Measurements from ENCODE around the gene TTLL5. TPM values are rescaled to one million over a fixed set of nuclear protein-coding genes. Genes with fewer than 3 reads are reported as not detected.

The TTLL5 gene
- total RNA-seq, 1 donor from 2014 or later, result 15.1 TPM

DNA sequence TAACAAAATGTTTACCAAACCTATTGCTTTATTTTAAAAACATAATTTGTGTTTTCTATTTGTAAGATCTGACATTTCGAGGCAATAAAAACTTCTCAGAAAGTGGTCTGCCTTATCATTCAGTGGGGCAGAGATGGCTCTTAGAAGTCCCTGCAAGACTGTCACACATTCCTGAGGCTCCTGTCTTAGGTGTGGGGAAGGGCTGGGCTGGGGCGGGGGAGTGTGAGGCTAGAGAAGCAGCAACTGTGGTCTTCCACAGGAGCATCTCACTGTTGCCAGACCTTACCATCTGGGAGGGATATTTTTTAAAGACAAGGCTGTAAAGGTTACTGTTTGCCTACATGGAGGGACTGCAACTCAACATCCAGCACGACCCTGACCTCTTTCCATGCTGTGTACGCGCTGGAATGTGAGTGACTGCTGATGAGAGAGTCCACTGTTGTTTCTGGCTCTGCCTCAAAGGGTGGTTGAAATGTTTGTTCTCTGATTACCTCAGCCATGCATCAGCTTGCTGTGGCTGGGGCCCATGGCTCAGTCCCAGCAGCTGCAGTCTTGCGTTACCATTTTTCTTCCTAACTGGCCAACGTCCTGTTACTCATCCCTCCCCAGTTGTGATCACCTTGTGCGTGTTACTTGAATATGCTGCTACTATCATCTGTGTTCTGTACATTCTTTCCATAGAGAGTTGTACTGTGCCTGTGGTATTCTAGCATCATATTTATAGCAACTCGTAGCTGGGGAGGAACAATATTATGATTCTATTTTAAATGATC, 12.8 kb upstream of the TTLL5 start:
- intact Hi-C loops (cut with DNase I), result no loop called here

GRCh38 chr14:75649337-75649736, 11.7 kb upstream of the TTLL5 start:
- ATAC-seq (ENCODE audit: poor library complexity) (no peak), DNase-seq (no peak)
- intact Hi-C loops (cut with DNase I), result no loop called here

More for the DNA sequence above, 12.8 kb upstream of the TTLL5 start:
- DNase-seq (peak; percentile 52), ATAC-seq (ENCODE audit: poor library complexity) (peak; percentile 89)

DNA sequence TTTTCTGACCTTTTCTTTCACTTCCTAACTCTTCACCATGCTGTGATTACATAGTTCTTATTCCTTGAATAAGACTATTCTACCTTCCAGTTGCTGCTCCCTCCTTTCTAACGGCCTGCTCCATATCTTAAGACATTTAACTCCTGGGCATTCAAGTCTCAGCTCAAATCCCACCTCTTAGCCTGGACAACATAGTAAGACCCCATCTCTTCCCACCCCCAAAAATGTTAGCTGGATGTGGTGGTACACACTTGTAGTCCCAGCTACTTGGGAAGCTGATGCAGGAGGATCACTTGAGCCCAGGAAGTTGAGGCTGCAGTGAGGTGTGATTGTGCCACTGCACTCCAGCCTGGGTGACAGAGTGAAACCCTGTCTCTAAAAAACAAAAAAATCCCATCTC, 11.3 kb upstream of the TTLL5 start:
- DNase-seq (no peak), ATAC-seq (ENCODE audit: poor library complexity) (no peak)
- intact Hi-C loops (cut with DNase I), result no loop called here

GRCh38 chr14:75650253-75651058, 10.6 kb upstream of the TTLL5 start:
- intact Hi-C loops (cut with DNase I), result no loop called here
- DNase-seq, result no peak
- no peak for ATAC-seq (ENCODE audit: poor library complexity)

DNA sequence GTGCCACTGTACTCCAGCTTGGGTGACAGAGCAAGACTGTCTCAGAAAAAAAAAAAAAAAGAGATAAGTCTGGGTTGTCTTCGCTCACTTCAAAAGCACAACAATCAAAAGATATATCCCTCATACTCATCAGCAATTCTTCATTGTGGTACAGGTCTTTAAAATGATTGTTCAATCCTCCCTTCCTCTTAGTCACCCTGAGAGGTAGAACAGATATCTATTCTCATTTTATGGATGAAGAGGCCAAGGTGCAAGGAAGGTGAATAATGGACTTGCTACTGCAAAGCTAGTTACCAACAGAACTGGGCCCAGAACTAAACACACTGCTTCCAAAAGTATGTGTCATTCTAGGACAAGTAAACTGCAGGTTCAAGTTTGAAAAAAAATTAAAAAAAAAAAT, 7.5 kb upstream of the TTLL5 start:
- intact Hi-C loops (cut with DNase I), result no loop called here
- no peak for DNase-seq
- no peak for ATAC-seq (ENCODE audit: poor library complexity)

DNA sequence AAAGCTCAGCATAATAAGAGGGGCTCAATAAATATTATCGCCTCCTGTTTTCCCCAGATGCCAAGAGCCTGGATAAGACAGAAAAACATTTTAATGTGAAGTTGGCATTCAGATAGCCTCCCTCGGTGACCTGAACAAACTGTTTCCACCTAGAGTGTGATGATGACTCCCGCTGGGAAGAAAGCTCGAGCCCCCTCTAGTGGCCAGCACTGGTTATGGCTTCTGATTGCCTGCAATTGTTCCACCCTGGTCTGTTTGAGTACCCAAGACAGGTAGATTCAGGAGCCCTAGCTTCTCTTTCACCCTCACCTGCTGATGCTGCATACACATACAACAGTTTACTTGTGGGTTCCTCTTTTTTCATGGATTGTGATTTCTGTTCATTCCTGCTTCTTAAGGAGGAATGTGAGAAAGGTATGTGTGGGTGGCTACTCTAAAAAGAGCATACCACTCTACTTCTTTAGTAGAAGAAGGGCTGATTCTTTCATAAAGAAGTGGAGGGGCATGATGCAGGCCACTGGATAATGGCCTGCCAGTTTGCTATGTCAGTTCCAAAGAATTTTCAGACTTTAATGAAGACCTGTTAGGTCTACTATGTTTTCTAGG, 6.8 kb upstream of the TTLL5 start:
- DNase-seq (peak; percentile 87), ATAC-seq (ENCODE audit: poor library complexity) (peak; percentile 91)
- intact Hi-C loops (cut with DNase I), result loop anchor here (1.0 kb wide), 1 partner anchor 77 kb away; no protein-coding TSS in a partner anchor

DNA sequence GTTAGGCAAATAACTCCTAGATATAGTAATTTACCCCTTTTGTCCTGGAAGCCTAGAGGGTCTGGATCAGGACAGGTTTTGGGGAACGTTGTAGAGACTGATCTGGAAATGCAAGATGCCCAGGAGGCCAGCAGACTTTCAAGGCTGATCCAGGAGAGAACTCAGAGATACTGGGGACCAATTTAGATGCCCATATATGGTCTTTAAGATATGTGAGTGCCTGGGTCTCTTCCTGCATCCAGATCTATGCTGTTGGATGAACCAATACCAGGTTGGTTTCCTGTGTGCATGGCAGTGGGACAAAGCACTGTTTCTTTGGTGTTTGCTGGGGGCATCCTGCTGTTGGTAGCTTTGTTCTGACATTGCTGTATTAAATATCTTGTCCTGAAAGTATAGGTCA, 5.8 kb upstream of the TTLL5 start:
- intact Hi-C loops (cut with DNase I), result no loop called here
- DNase-seq (no peak), ATAC-seq (ENCODE audit: poor library complexity) (no peak)

GRCh38 chr14:75657331-75657730, 3.7 kb upstream of the TTLL5 start:
- intact Hi-C loops (cut with DNase I), result no loop called here
- DNase-seq (no peak), ATAC-seq (ENCODE audit: poor library complexity) (no peak)

DNA sequence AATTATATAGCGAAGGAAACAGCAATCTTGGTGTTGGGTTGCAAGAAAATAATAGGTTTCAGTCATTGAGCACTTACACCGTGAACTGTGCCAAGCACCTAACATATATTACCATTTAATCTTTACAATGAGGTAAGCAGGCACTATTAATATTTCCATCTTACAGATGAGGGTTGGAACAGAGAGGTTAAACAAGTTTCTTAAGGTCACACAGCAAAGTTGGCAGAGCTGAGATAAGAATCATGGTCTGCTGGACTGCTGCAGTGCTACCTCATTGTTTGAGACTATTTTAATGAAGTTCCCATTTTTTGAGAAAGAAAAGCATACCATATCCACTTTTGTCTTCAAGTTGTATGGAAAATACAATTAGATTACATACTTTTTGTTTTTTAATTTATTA, 2.1 kb upstream of the TTLL5 start:
- DNase-seq (no peak), ATAC-seq (ENCODE audit: poor library complexity) (no peak)
- intact Hi-C loops (cut with DNase I), result no loop called here

- ATAC-seq (ENCODE audit: poor library complexity) (no peak), DNase-seq (no peak)
- intact Hi-C loops (cut with DNase I), result no loop called here
Observed at GRCh38 chr14:75660238-75660629, 812 bp upstream of the TTLL5 start.

DNA sequence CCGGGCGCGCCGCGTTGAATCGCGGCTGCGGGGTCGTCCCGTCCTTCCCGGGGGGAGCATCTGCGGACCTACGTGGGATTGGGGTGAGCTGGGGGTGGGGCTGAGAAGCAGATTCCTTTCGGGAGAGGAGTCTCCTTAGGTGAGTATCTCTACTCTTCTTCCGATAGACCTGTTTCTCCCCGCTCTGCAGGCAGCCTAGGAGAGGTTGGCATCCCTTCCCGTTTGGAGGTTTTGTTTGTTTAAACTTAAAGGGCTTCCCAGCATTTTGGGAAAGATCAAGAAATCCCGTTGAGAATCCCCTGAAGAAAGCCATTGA, 411 bp downstream of the TTLL5 start:
- intact Hi-C loops (cut with DNase I), result no loop called here
- DNase-seq, result no peak
- ATAC-seq (ENCODE audit: poor library complexity), result peak; percentile 19

- intact Hi-C loops (cut with DNase I), result no loop called here
- no peak for DNase-seq
- ATAC-seq (ENCODE audit: poor library complexity), result no peak
Observed at GRCh38 chr14:75662966-75663365, 1.9 kb downstream of the TTLL5 start.

GRCh38 chr14:75667099-75667765, 6.2 kb downstream of the TTLL5 start:
- DNase-seq (no peak), ATAC-seq (ENCODE audit: poor library complexity) (peak; percentile 74)
- intact Hi-C loops (cut with DNase I), result no loop called here

- ATAC-seq (ENCODE audit: poor library complexity) (no peak), DNase-seq (no peak)
- intact Hi-C loops (cut with DNase I), result no loop called here
Observed at GRCh38 chr14:75672605-75673192, 11.7 kb downstream of the TTLL5 start.

DNA sequence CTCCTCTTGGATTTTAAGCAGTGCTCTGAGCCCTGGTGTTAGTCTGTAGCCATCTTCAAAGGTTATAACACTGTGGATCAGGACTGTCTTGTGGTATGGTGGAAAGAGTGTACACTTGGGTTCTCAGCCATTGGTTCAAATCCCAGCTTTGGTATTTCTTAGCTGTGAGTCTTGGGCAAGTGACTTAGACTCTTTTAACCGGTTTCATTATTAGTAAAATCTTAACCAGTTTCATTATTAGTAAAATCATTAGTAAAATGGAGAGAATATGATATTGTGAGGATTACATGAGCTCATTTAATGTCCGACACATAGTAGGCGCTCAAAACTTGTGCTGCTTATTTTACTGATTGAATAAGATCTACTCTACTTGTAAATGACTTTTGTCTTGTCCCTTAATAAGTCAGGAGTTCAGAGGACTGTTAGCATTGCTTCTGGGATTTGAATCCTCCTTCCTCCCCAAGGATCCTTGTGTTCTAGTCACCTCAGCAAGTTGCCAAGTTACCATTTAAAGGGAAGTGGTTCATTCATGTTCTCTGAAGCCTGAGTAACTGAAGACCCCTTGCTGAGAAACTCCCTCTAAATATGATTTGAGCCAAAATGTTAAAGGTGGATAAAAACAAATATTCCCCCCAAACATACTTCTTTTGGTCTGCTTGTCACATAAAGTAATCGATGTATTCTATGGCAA, 12.4 kb downstream of the TTLL5 start:
- intact Hi-C loops (cut with DNase I), result no loop called here
- no peak for ATAC-seq (ENCODE audit: poor library complexity)
- DNase-seq, result no peak

DNA sequence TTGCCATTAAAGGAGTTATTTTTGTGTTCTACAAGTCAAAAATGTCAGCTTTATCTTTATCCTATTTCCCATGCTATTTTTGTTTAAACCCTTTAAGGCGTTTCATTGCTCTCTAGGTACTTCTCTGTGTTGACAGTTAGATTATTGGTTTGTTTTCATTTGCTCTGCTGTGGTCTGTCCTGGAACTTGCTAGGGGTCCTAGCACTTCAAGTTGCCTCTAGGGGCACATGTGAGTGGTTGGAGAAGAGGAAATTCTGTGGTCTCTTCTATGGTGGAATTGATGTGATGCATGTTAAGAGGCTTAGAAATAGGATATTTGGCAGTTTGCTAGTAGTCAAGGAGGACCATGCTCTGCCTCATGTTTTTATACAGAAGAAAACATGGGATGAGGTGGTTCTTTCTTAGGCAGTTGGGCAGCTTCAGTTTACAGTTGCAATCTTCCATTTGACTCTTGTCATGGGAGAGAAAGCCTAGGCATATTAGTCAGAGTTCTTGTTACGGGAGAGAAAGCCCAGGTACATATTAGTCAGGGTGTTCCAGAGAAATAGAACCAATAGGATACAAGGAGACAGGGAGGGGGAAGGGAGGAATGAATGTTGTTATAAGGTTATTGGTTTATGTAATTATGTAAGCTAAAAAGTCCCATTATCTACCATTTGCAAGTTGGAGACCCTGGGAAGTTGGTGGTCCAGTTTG, 14.4 kb downstream of the TTLL5 start:
- no peak for DNase-seq
- ATAC-seq (ENCODE audit: poor library complexity), result no peak
- intact Hi-C loops (cut with DNase I), result no loop called here

GRCh38 chr14:75685910-75686309, 24.9 kb downstream of the TTLL5 start:
- DNase-seq (no peak), ATAC-seq (ENCODE audit: poor library complexity) (no peak)
- intact Hi-C loops (cut with DNase I), result no loop called here

DNA sequence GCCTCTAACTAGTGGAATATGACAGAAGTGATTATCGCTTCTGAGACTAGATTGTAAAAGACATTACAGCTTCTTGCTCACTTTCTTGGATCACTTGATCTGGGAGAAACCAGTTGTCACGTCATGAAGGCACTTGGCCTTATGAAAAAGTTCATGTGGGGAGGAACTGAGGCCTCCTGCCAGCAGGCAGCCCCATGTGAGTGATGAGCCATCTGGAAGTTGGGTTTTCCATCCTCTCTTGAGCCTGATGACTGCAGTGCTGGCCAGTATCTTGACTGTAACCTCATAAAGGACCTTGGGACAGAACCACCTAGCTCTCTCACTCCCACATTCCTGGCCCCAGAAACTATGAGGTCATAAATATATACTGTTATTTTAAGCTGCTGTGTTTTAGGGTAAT, 28.0 kb downstream of the TTLL5 start:
- ATAC-seq (ENCODE audit: poor library complexity) (peak; percentile 71), DNase-seq (peak; percentile 64)
- intact Hi-C loops (cut with DNase I), result no loop called here
